Measurements from ENCODE around the gene MAP3K9.

GRCh38 chr14:70816525-70816924 lies 7.2 kb upstream of the MAP3K9 start:
- TF ChIP-seq CTCF (IDR thresholded peaks at IDR 0.05): no peak
- TF ChIP-seq EP300 (IDR thresholded peaks at IDR 0.05): no peak
- no peak for TF ChIP-seq POLR2A (IDR thresholded peaks at IDR 0.05)
